OCI-LY1 (cell line): ENCODE measurements around the gene SMPD3.

ENCODE experiments used
- H2AFZ ChIP-seq: fragments of 200-600 bp; sonication (generic), shearing (Covaris generic); 2 replicates; pipeline ENCODE4 v1.6.0; 2014; ENCODE audit warnings: antibody characterized with exemption, mild to moderate bottlenecking, low read length
- H3F3A ChIP-seq: fragments of 200-600 bp; sonication (generic), shearing (Covaris generic); 2 replicates; pipeline ENCODE4 v1.6.0; 2014; ENCODE audit warnings: mild to moderate bottlenecking, antibody characterized with exemption, low read length, moderate library complexity; ENCODE audit not compliant: insufficient read depth
- H3K27ac ChIP-seq: fragments of 200-600 bp; sonication (generic); 2 replicates; pipeline ENCODE4 v1.5.1; 2014; ENCODE audit warnings: low read length, mixed run types, mild to moderate bottlenecking, low read depth; ENCODE audit not compliant: poor library complexity, severe bottlenecking
- H3K27me3 ChIP-seq: fragments of 200-600 bp; sonication (generic); 2 replicates; pipeline ENCODE4 v1.6.0; 2014; ENCODE audit warnings: antibody characterized with exemption, mild to moderate bottlenecking, low read length, moderate library complexity; ENCODE audit not compliant: insufficient read depth
- H3K36me3 ChIP-seq: fragments of 200-600 bp; sonication (generic); 2 replicates; pipeline ENCODE4 v1.6.1; 2014; ENCODE audit warnings: mild to moderate bottlenecking, antibody characterized with exemption, low read length, moderate library complexity, mixed read lengths; ENCODE audit not compliant: insufficient read depth
- H3K4me1 ChIP-seq: fragments of 200-600 bp; sonication (generic); 2 replicates; pipeline ENCODE4 v1.5.1; 2014; ENCODE audit warnings: mild to moderate bottlenecking, low read length, moderate library complexity; ENCODE audit not compliant: insufficient read depth, severe bottlenecking
- H3K4me2 ChIP-seq: fragments of 200-600 bp; sonication (generic), shearing (Covaris generic); 2 replicates; pipeline ENCODE4 v1.6.1; 2014; ENCODE audit warnings: low read length
- H3K4me3 ChIP-seq: fragments of 200-600 bp; sonication (generic); 2 replicates; pipeline ENCODE4 v1.5.1; 2014; ENCODE audit warnings: low read length, low read depth, mild to moderate bottlenecking, mixed read lengths; ENCODE audit not compliant: poor library complexity, severe bottlenecking
- H3K79me2 ChIP-seq: fragments of 200-600 bp; shearing (Covaris generic); 2 replicates; pipeline ENCODE4 v1.6.1; 2016; ENCODE audit warnings: mixed run types, low read length, mixed read lengths; ENCODE audit not compliant: insufficient read depth
- H3K9ac ChIP-seq: fragments of 200-600 bp; sonication (generic), shearing (Covaris generic); 2 replicates; pipeline ENCODE4 v1.6.1; 2014; ENCODE audit warnings: mild to moderate bottlenecking, low read length, mixed read lengths
- H3K9me2 ChIP-seq: fragments of 200-600 bp; sonication (generic), shearing (Covaris generic); 2 replicates; pipeline ENCODE4 v1.6.1; 2014; ENCODE audit warnings: low read depth, mild to moderate bottlenecking, low read length, mixed read lengths
- H3K9me3 ChIP-seq: fragments of 200-600 bp; shearing (Covaris generic); 2 replicates; pipeline ENCODE4 v1.6.1; 2014; ENCODE audit warnings: low read length, mixed read lengths
- H4K20me1 ChIP-seq: fragments of 200-600 bp; sonication (generic), shearing (Covaris generic); 2 replicates; pipeline ENCODE4 v1.6.0; 2016; ENCODE audit warnings: mild to moderate bottlenecking, low read length; ENCODE audit not compliant: insufficient read depth
- EZH2 ChIP-seq: fragments of 200-600 bp; sonication (generic), shearing (Covaris generic); IDR thresholded peaks from 2 replicates; pipeline ENCODE4 v1.8.0; 2017; ENCODE audit warnings: borderline replicate concordance, mixed run types, mild to moderate bottlenecking, antibody characterized with exemption, low read length, moderate library complexity, mixed read lengths
- TF ChIP-seq, protein P1 (sequence below): fragments of 200-600 bp; sonication (generic), shearing (Covaris generic); IDR thresholded peaks from 2 replicates; pipeline ENCODE4 v1.5.1; 2017; ENCODE audit warnings: mild to moderate bottlenecking, antibody characterized with exemption, low read length, moderate library complexity, mixed read lengths

The SMPD3 gene

DNA sequence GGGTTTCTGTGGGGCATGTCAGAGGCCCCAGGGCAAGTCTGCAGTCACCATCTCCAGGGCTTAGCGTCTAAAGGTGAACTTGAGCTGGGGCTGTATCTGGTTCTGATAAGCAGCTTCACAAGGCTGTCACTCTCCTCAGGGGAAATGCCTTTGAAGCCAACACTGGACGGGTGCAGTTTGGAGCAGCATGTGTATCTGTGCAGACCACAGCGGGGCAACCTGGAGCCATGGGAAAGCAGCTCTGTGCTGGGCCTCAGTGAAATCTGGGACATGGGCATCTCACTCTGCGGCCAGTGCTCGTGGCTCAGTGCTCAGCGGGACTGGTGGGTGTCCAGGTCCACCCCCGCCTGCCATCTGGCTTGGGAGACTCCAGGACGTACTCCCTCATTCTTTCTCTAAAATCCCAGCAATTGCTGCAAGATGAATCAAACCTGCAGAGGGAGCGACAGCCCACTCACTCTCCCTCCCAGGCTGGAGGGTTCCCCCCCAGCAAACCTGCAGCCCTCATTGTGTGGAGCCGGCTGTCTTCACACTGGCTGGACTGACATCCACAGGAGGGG lies 74.0 kb downstream of the SMPD3 start:
- Histone ChIP-seq H2AFZ (no peak overlapping the region), H3F3A (no peaks in the 10 kb centered on the region), H3K27ac (no peak overlapping the region), H3K4me2 (no peak overlapping the region), H3K27me3 (peaks cover 5% of the 10 kb centered on the region; the same call in 1 of the 2 replicates), H3K9me2 (no peaks in the 10 kb centered on the region), H3K4me3 (no peak overlapping the region), H3K9ac (no peak overlapping the region), H3K79me2 (no peaks in the 10 kb centered on the region), H3K9me3 (no peaks in the 10 kb centered on the region), H3K4me1 (peaks cover 9% of the 10 kb centered on the region), H4K20me1 (no peaks in the 10 kb centered on the region), H3K36me3 (no peaks in the 10 kb centered on the region)
- TF ChIP-seq, protein P1, sequence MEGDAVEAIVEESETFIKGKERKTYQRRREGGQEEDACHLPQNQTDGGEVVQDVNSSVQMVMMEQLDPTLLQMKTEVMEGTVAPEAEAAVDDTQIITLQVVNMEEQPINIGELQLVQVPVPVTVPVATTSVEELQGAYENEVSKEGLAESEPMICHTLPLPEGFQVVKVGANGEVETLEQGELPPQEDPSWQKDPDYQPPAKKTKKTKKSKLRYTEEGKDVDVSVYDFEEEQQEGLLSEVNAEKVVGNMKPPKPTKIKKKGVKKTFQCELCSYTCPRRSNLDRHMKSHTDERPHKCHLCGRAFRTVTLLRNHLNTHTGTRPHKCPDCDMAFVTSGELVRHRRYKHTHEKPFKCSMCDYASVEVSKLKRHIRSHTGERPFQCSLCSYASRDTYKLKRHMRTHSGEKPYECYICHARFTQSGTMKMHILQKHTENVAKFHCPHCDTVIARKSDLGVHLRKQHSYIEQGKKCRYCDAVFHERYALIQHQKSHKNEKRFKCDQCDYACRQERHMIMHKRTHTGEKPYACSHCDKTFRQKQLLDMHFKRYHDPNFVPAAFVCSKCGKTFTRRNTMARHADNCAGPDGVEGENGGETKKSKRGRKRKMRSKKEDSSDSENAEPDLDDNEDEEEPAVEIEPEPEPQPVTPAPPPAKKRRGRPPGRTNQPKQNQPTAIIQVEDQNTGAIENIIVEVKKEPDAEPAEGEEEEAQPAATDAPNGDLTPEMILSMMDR = no peak
- no peak for TF ChIP-seq EZH2

GRCh38 chr16:68373528-68374245 lies 74.6 kb downstream of the SMPD3 start:
- peaks cover 7% of the 10 kb centered on the region; the same call in 1 of the 2 replicates for H3K27me3 ChIP-seq

DNA sequence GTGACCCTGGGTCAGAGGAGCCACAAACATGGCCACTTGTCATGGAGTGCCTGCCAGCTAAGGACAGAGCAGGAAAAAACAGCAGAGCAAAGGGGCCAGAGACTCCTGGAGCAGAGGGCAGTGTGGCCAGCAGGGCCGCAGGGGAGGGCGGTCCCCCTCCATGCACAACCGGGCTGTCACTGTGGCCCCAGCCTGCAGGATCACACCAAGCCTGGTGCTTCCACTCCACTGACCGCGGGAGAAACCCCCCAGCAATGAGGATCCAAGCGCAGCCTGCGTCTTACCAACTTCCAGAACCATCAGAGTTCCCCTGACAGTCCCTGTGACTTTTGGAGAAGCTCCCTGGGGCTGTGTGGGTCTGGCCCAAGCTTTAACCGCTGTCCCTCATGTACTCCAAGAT lies 75.5 kb downstream of the SMPD3 start:
- H3K9ac ChIP-seq = no peak overlapping the region
- H3K4me2 ChIP-seq = no peak overlapping the region
- H3K9me2 ChIP-seq = no peaks in the 10 kb centered on the region
- H3K4me3 ChIP-seq = no peak overlapping the region
- no peaks in the 10 kb centered on the region for H3K9me3 ChIP-seq
- TF ChIP-seq, protein P1 = no peak
- TF ChIP-seq EZH2 = no peak
- peaks cover 10% of the 10 kb centered on the region for H3K4me1 ChIP-seq
- no peaks in the 10 kb centered on the region for H4K20me1 ChIP-seq
- H3K36me3 ChIP-seq = no peaks in the 10 kb centered on the region
- no peak overlapping the region for H3K27ac ChIP-seq
- no peaks in the 10 kb centered on the region for H3F3A ChIP-seq
- no peak overlapping the region for H2AFZ ChIP-seq
- H3K79me2 ChIP-seq = no peaks in the 10 kb centered on the region
- peaks cover 7% of the 10 kb centered on the region; the same call in 1 of the 2 replicates for H3K27me3 ChIP-seq

More at GRCh38 chr16:68373528-68374245, 74.6 kb downstream of the SMPD3 start:
- Histone ChIP-seq H3K4me3 (no peak overlapping the region), H3K4me2 (no peak overlapping the region), H4K20me1 (no peaks in the 10 kb centered on the region), H3K36me3 (no peaks in the 10 kb centered on the region), H3K4me1 (peaks cover 4% of the 10 kb centered on the region), H2AFZ (no peak overlapping the region), H3K79me2 (no peaks in the 10 kb centered on the region), H3K27ac (no peak overlapping the region), H3K9ac (no peak overlapping the region), H3K9me3 (no peaks in the 10 kb centered on the region), H3F3A (no peaks in the 10 kb centered on the region), H3K9me2 (no peaks in the 10 kb centered on the region)
- TF ChIP-seq EZH2 = no peak
- TF ChIP-seq, protein P1 = no peak
